PC-3 (cell line): ENCODE results near the gene PTCD1. TPM values are rescaled to one million over a fixed set of nuclear protein-coding genes. Genes with fewer than 3 reads are reported as not detected.

Source experiments
- ATAC-seq: fragments of 200-7000 bp; cut with Tn5 transposase; 2 replicates; pipeline ENCODE4 v1.9.1; 2020; ENCODE audit warnings: mild to moderate bottlenecking, moderate library complexity
- BruUV-seq: library from RNA; stranded (reverse); fragments of 400-500 nt; replicated peaks from 2 replicates; lab custom pipeline; 2021; lab: Mats Ljungman, UMichigan
- CTCF ChIA-PET: fragments of 300-600 bp; sonication (Branson Sonifier 250); formaldehyde crosslinking; loops from one replicate; lab custom pipeline; 2022; ENCODE audit warnings: antibody characterized with exemption; lab: Charles Lee
- POLR2A ChIA-PET: fragments of 300-600 bp; sonication (Branson Sonifier 250); formaldehyde crosslinking; loops from one replicate; lab custom pipeline; 2022; ENCODE audit warnings: antibody characterized with exemption; ENCODE audit not compliant: unreplicated experiment; lab: Charles Lee
- DNase-seq: peaks from one replicate; pipeline ENCODE4 v3.0.0-alpha.2; 2015
- H2AFZ ChIP-seq: fragments of 300-600 bp; sonication (generic); 2 replicates; pipeline ENCODE4 v1.6.0; 2016; ENCODE audit warnings: antibody characterized with exemption, low read length
- H3F3A ChIP-seq: fragments of 300-600 bp; sonication (generic); one replicate; pipeline ENCODE4 v1.6.0; 2017; ENCODE audit warnings: antibody characterized with exemption, low read length, control low read depth, mild to moderate bottlenecking; ENCODE audit not compliant: unreplicated experiment
- H3K27ac ChIP-seq: fragments of 300-600 bp; sonication (generic); 2 replicates; pipeline ENCODE4 v1.5.1; 2016; ENCODE audit warnings: mild to moderate bottlenecking, low read length
- H3K27me3 ChIP-seq: fragments of 300-600 bp; sonication (generic); 2 replicates; pipeline ENCODE4 v1.6.1; 2016; ENCODE audit warnings: low read length, mixed read lengths
- H3K36me3 ChIP-seq: fragments of 300-600 bp; sonication (generic); 2 replicates; pipeline ENCODE4 v1.6.1; 2016; ENCODE audit warnings: low read depth, mixed run types, low read length, mixed read lengths
- H3K4me1 ChIP-seq: fragments of 300-600 bp; sonication (generic); 2 replicates; pipeline ENCODE4 v1.5.1; 2016; ENCODE audit warnings: low read length; ENCODE audit not compliant: insufficient read depth
- H3K4me2 ChIP-seq: fragments of 300-600 bp; sonication (generic); 2 replicates; pipeline ENCODE4 v1.6.0; 2016; ENCODE audit warnings: low read length
- H3K4me3 ChIP-seq: fragments of 300-600 bp; sonication (generic); 2 replicates; pipeline ENCODE4 v1.5.1; 2016; ENCODE audit warnings: mild to moderate bottlenecking, low read length, mixed read lengths
- H3K79me2 ChIP-seq: fragments of 300-600 bp; sonication (generic); 2 replicates; pipeline ENCODE4 v1.6.1; 2017; ENCODE audit warnings: low read length, mixed read lengths
- H3K9ac ChIP-seq: fragments of 300-600 bp; sonication (generic); 2 replicates; pipeline ENCODE4 v1.6.0; 2016; ENCODE audit warnings: mild to moderate bottlenecking, low read length
- H3K9me2 ChIP-seq: fragments of 300-600 bp; sonication (generic); replicated peaks from 2 replicates; pipeline ENCODE4 v1.6.1; 2016; ENCODE audit warnings: mixed run types, low read length, mixed read lengths
- H3K9me3 ChIP-seq: fragments of 300-600 bp; sonication (generic); 2 replicates; pipeline ENCODE4 v1.6.1; 2016; ENCODE audit warnings: low read length, mixed read lengths
- H4K20me1 ChIP-seq: fragments of 300-600 bp; sonication (generic); 2 replicates; pipeline ENCODE4 v1.6.1; 2016; ENCODE audit warnings: low read length, mixed read lengths
- CTCF ChIP-seq: fragments of 300-600 bp; sonication (generic); conservative IDR thresholded peaks from 2 replicates; pipeline ENCODE4 v1.5.1; 2017; ENCODE audit warnings: antibody characterized with exemption, low read depth, mild to moderate bottlenecking, low read length
- EZH2 ChIP-seq: fragments of 300-600 bp; sonication (generic); IDR thresholded peaks from one replicate; pipeline ENCODE4 v1.6.1; 2017; ENCODE audit warnings: antibody characterized with exemption, mild to moderate bottlenecking, low read length; ENCODE audit not compliant: unreplicated experiment
- EZH2phosphoT487 ChIP-seq: fragments of 300-600 bp; sonication (generic); IDR thresholded peaks from 2 replicates; pipeline ENCODE4 v1.6.1; 2018; ENCODE audit warnings: mild to moderate bottlenecking, antibody characterized with exemption, low read length, borderline replicate concordance
- intact Hi-C: fragments of 100-400 bp; cut with micrococcal nuclease; formaldehyde crosslinking; loops from 2 replicates; pipeline ENCODE4 v1.9.0; 2023
- total RNA-seq: library from RNA; depleted of rRNA; stranded (reverse); fragments of >200 nt; gene quantifications from 2 replicates; pipeline ENCODE4 v1.2.3, GENCODE V29; 2014

The PTCD1 gene
- total RNA-seq, 1 experiment from 2014 or later: 10.4 TPM

- CTCF ChIA-PET: interaction anchor here (0.6 kb wide), 1 partner anchor 521 kb away, joined by 3 read pairs; no protein-coding TSS in a partner anchor
- no peak for DNase-seq
Measured at GRCh38 chr7:99392659-99393354, 45.8 kb downstream of the PTCD1 start.

GRCh38 chr7:99392046-99392445 is 46.6 kb downstream of the PTCD1 start:
- no peaks in the 10 kb centered on the region for H3K9me3 ChIP-seq
- DNase-seq (no peak), ATAC-seq (no peak)
- CTCF ChIA-PET: no interaction called here
- TF ChIP-seq EZH2 (no peak), EZH2phosphoT487 (no peak), CTCF (no peak)
- no TSS peak for BruUV-seq
- no peak overlapping the region for H3K4me3 ChIP-seq
- H3K9me2 ChIP-seq: no peaks in the 10 kb centered on the region
- no peaks in the 10 kb centered on the region for H3K4me1 ChIP-seq
- H3K79me2 ChIP-seq: no peaks in the 10 kb centered on the region
- 0 out of 2 replicates have a peak, but pooled peaks cover 2% of the 10 kb centered on the region for H4K20me1 ChIP-seq
- no peak overlapping the region for H3K4me2 ChIP-seq
- no peak overlapping the region for H3K27ac ChIP-seq
- peaks cover 10% of the 10 kb centered on the region; the same call in 1 of the 2 replicates for H3K36me3 ChIP-seq
- H3K27me3 ChIP-seq: no peaks in the 10 kb centered on the region
- intact Hi-C loops: no loop called here
- POLR2A ChIA-PET: no interaction called here
- H2AFZ ChIP-seq: no peak overlapping the region
- no peak overlapping the region for H3K9ac ChIP-seq
- H3F3A ChIP-seq: no peaks in the 10 kb centered on the region

More at GRCh38 chr7:99392659-99393354, 45.8 kb downstream of the PTCD1 start:
- Histone ChIP-seq H3K9ac (no peak overlapping the region), H3K9me2 (no peaks in the 10 kb centered on the region), H3K36me3 (peaks cover 14% of the 10 kb centered on the region; the same call in 1 of the 2 replicates), H3K27me3 (no peaks in the 10 kb centered on the region), H3K9me3 (no peaks in the 10 kb centered on the region), H4K20me1 (0 out of 2 replicates have a peak, but pooled peaks cover 2% of the 10 kb centered on the region), H3K27ac (no peak overlapping the region), H3K79me2 (no peaks in the 10 kb centered on the region), H3F3A (no peaks in the 10 kb centered on the region), H3K4me2 (no peak overlapping the region), H3K4me3 (no peak overlapping the region), H2AFZ (no peak overlapping the region), H3K4me1 (no peaks in the 10 kb centered on the region)
- TF ChIP-seq EZH2 (no peak), EZH2phosphoT487 (no peak), CTCF (no peak)
- ATAC-seq: no peak
- no TSS peak for BruUV-seq
- POLR2A ChIA-PET: no interaction called here
- intact Hi-C loops: no loop called here

GRCh38 chr7:99390941-99391602 is 47.5 kb downstream of the PTCD1 start:
- Histone ChIP-seq H3K79me2 (no peaks in the 10 kb centered on the region), H3K27me3 (no peaks in the 10 kb centered on the region), H3F3A (no peaks in the 10 kb centered on the region), H3K27ac (no peak overlapping the region), H3K4me3 (no peak overlapping the region), H3K4me2 (no peak overlapping the region), H3K9me2 (no peaks in the 10 kb centered on the region), H3K4me1 (no peaks in the 10 kb centered on the region), H4K20me1 (0 out of 2 replicates have a peak, but pooled peaks cover 2% of the 10 kb centered on the region), H3K36me3 (peaks cover 13% of the 10 kb centered on the region; the same call in 1 of the 2 replicates), H3K9me3 (no peaks in the 10 kb centered on the region), H2AFZ (no peak overlapping the region), H3K9ac (no peak overlapping the region)
- ATAC-seq (no peak), DNase-seq (no peak)
- ChIA-PET CTCF (no interaction called here), POLR2A (no interaction called here)
- TF ChIP-seq EZH2phosphoT487 (no peak), CTCF (no peak), EZH2 (no peak)
- intact Hi-C loops: no loop called here
- no TSS peak for BruUV-seq
